HepG2 (cell line): ENCODE data around the gene GNB3. TPM values are rescaled to one million over a fixed set of nuclear protein-coding genes. Genes with fewer than 3 reads are reported as not detected.
A peak's percentile ranks its signal among the peaks of the same experiment; 100 is the strongest.

Experiments
- ELF3 ChIP-seq: IDR thresholded peaks from 2 replicates; pipeline ENCODE4 v1.6.1; 2016; ENCODE audit warnings: missing genetic modification reagents, missing compliant biosample characterization
- ETV5 ChIP-seq: IDR thresholded peaks from 2 replicates; pipeline ENCODE4 v1.6.1; 2018; ENCODE audit warnings: missing biosample characterization, missing genetic modification reagents, inconsistent platforms, borderline replicate concordance
- IKZF5 ChIP-seq: IDR thresholded peaks from 2 replicates; pipeline ENCODE4 v1.6.1; 2018; ENCODE audit warnings: missing genetic modification reagents, mild to moderate bottlenecking, missing compliant biosample characterization
- MAX ChIP-seq: IDR thresholded peaks from 2 replicates; pipeline ENCODE4 v1.6.1; 2012; ENCODE audit warnings: inconsistent platforms
- MYC ChIP-seq: sonication (generic); formaldehyde crosslinking; IDR thresholded peaks from 2 replicates; pipeline ENCODE4 v1.9.0; 2021; ENCODE audit warnings: missing genetic modification reagents, borderline replicate concordance
- POLR2AphosphoS5 ChIP-seq: IDR thresholded peaks from 2 replicates; pipeline ENCODE4 v1.6.1; 2012; ENCODE audit warnings: low read depth, low read length
- PTBP1 ChIP-seq: fragments of 200-400 bp; formaldehyde crosslinking; IDR thresholded peaks from 2 replicates; pipeline ENCODE4 v1.6.1; 2018; ENCODE audit warnings: low read length, low read depth; ENCODE audit not compliant: poor library complexity, severe bottlenecking
- RFX3 ChIP-seq: IDR thresholded peaks from 2 replicates; pipeline ENCODE4 v1.6.1; 2016; ENCODE audit warnings: missing biosample characterization, missing genetic modification reagents
- SAP130 ChIP-seq: IDR thresholded peaks from 2 replicates; pipeline ENCODE4 v1.6.1; 2016; ENCODE audit warnings: low read depth
- SMAD1 ChIP-seq: sonication (generic); formaldehyde crosslinking; IDR thresholded peaks from 2 replicates; pipeline ENCODE4 v1.4.0; 2020; ENCODE audit warnings: missing genetic modification reagents, low read depth, mild to moderate bottlenecking, borderline replicate concordance
- TAF1 ChIP-seq: sonication (generic); formaldehyde crosslinking; IDR thresholded peaks from 2 replicates; pipeline ENCODE4 v1.4.0; 2020; ENCODE audit warnings: missing genetic modification reagents
- TFE3 ChIP-seq: IDR thresholded peaks from 2 replicates; pipeline ENCODE4 v1.6.1; 2016
- USF2 ChIP-seq, 2 experiments: sonication (generic) in 1 of 2; formaldehyde crosslinking in 1 of 2; IDR thresholded peaks; 2 replicates each; pipeline versions ENCODE4 v1.5.1 to v1.6.1; 2011 to 2020; ENCODE audit warnings: borderline replicate concordance in 1 of 2, low read depth in 1 of 2, low read length in 1 of 2, mild to moderate bottlenecking in 1 of 2, missing genetic modification reagents in 1 of 2, moderate library complexity in 1 of 2
- YEATS2 ChIP-seq: sonication (generic); formaldehyde crosslinking; IDR thresholded peaks from 2 replicates; pipeline ENCODE4 v1.4.0; 2020; ENCODE audit warnings: missing genetic modification reagents, borderline replicate concordance
- ZFX ChIP-seq: sonication (generic); formaldehyde crosslinking; IDR thresholded peaks from 2 replicates; pipeline ENCODE4 v1.4.0; 2020; ENCODE audit warnings: mild to moderate bottlenecking, low read depth, missing genetic modification reagents, moderate library complexity
- ZNF230 ChIP-seq: sonication (generic); formaldehyde crosslinking; IDR thresholded peaks from 2 replicates; pipeline ENCODE4 v1.4.0; 2020; ENCODE audit warnings: mild to moderate bottlenecking, missing genetic modification reagents
- ZNF567 ChIP-seq: sonication (generic); formaldehyde crosslinking; IDR thresholded peaks from 2 replicates; pipeline ENCODE4 v1.8.1; 2023; ENCODE audit warnings: mild to moderate bottlenecking, missing genetic modification reagents, borderline replicate concordance
- ZNF687 ChIP-seq: sonication (generic); formaldehyde crosslinking; IDR thresholded peaks from 2 replicates; pipeline ENCODE4 v1.5.1; 2020; ENCODE audit warnings: mild to moderate bottlenecking, missing genetic modification reagents, moderate library complexity
- ZNF761 ChIP-seq: sonication (generic); formaldehyde crosslinking; conservative IDR thresholded peaks from 2 replicates; pipeline ENCODE4 v1.4.0; 2020; ENCODE audit warnings: mild to moderate bottlenecking, missing genetic modification reagents
- ZNF775 ChIP-seq: sonication (generic); formaldehyde crosslinking; IDR thresholded peaks from 2 replicates; pipeline ENCODE4 v1.4.0; 2020; ENCODE audit warnings: missing genetic modification reagents, mild to moderate bottlenecking, moderate library complexity, borderline replicate concordance
- polyA plus RNA-seq, 8 experiments: library from polyadenylated mRNA; depleted of rRNA in 3 of 8; stranded (reverse) in 7 of 8; unstranded in 1 of 8; fragments of >200 nt; fragmentation: Illumina TruSeq in 4 of 8; extraction: Trizol in 4 of 8; gene quantifications; 2 replicates each; pipeline versions ENCODE4 v1.2.1 to v1.2.3, GENCODE V29; 2011 to 2016; ENCODE audit warnings: low read depth in 4 of 8, missing spikeins in 1 of 8, mixed read lengths in 1 of 8; ENCODE audit not compliant: insufficient read depth in 1 of 8
- total RNA-seq, 5 experiments: library from RNA; depleted of rRNA; stranded (reverse); fragments of >200 nt; fragmentation: Illumina TruSeq; extraction: Trizol; gene quantifications; 2 replicates each; pipeline ENCODE4 v1.2.3, GENCODE V29; 2016; ENCODE audit warnings: low read depth in 1 of 5

The GNB3 gene
- total and polyA plus RNA-seq, 2 of the 13 experiments (the other 11 are each of a cell fraction or from before 2014, with no cell fraction given) = 1.3 to 3.6 TPM

GRCh38 chr12:6827437-6827911 lies 13.3 kb upstream of the GNB3 start (continued):
- 0 out of 2 replicates have a peak, but pooled peaks have one; percentile 3 for TF ChIP-seq USF2 (IDR thresholded peaks at IDR 0.05; ENCODE audit: low read depth, low read length)
- TF ChIP-seq USF2 (CRISPR knock-in tag; IDR thresholded peaks at IDR 0.05; ENCODE audit: borderline replicate concordance) = peak; percentile 67; the same call in 1 of the 2 replicates
- TF ChIP-seq ZNF761 (CRISPR knock-in tag) = no peak
- TF ChIP-seq MYC = peak; percentile 61; the same call in 1 of the 2 replicates
- peak; percentile 68 for TF ChIP-seq ZNF687
- peak; percentile 24; the same call in 1 of the 2 replicates for TF ChIP-seq ZFX (CRISPR knock-in tag)
- peak; percentile 42; the same call in 1 of the 2 replicates for TF ChIP-seq SAP130
- TF ChIP-seq ELF3 (CRISPR knock-in tag) = peak; percentile 20; the same call in 1 of the 2 replicates
- peak; percentile 53; the same call in 1 of the 2 replicates for TF ChIP-seq POLR2AphosphoS5
- no peak for TF ChIP-seq ZNF775 (CRISPR knock-in tag)
- TF ChIP-seq TFE3 (CRISPR knock-in tag) = peak; percentile 81
- TF ChIP-seq ETV5 (CRISPR knock-in tag) = peak; percentile 10; the same call in 1 of the 2 replicates
- TF ChIP-seq ZNF230 (CRISPR knock-in tag) = no peak
- TF ChIP-seq TAF1 = peak; percentile 35; the same call in 1 of the 2 replicates
- TF ChIP-seq ZNF567 = 0 out of 2 replicates have a peak, but pooled peaks have one; percentile 56
- TF ChIP-seq IKZF5 (CRISPR knock-in tag) = 0 out of 2 replicates have a peak, but pooled peaks have one; percentile 29
- 0 out of 2 replicates have a peak, but pooled peaks have one; percentile 41 for TF ChIP-seq SMAD1 (CRISPR knock-in tag)
- TF ChIP-seq PTBP1 = no peak
- peak; percentile 17; the same call in 1 of the 2 replicates for TF ChIP-seq RFX3 (CRISPR knock-in tag)
- peak; percentile 27; the same call in 1 of the 2 replicates for TF ChIP-seq YEATS2 (CRISPR knock-in tag)
- peak; percentile 82 for TF ChIP-seq MAX
